Glutamatergic neuron (in vitro differentiated cells): ENCODE data around the gene ACTN1. TPM values are rescaled to one million over a fixed set of nuclear protein-coding genes. Genes with fewer than 3 reads are reported as not detected.

Source experiments
- DNase-seq: peaks from one replicate; pipeline ENCODE4 v3.0.0; 2022
- H3K27ac Mint-ChIP-seq: one replicate; pipeline ENCODE4 v1.8.0; 2020; ENCODE audit warnings: mild to moderate bottlenecking, mixed read lengths, inconsistent platforms; ENCODE audit not compliant: unreplicated experiment
- H3K27me3 Mint-ChIP-seq: one replicate; pipeline ENCODE4 v1.8.0; 2020; ENCODE audit warnings: mild to moderate bottlenecking, moderate library complexity, mixed read lengths, inconsistent platforms; ENCODE audit not compliant: unreplicated experiment
- H3K36me3 Mint-ChIP-seq: one replicate; pipeline ENCODE4 v1.8.0; 2020; ENCODE audit warnings: mild to moderate bottlenecking, mixed read lengths, inconsistent platforms; ENCODE audit not compliant: unreplicated experiment
- H3K4me1 Mint-ChIP-seq: one replicate; pipeline ENCODE4 v1.8.0; 2020; ENCODE audit warnings: mild to moderate bottlenecking, low read depth, mixed read lengths, inconsistent platforms; ENCODE audit not compliant: unreplicated experiment
- H3K4me3 Mint-ChIP-seq: one replicate; pipeline ENCODE4 v1.8.0; 2020; ENCODE audit warnings: mild to moderate bottlenecking, mixed read lengths, inconsistent platforms; ENCODE audit not compliant: unreplicated experiment
- H3K9me3 Mint-ChIP-seq: one replicate; pipeline ENCODE4 v1.8.0; 2020; ENCODE audit warnings: mild to moderate bottlenecking, moderate library complexity, mixed read lengths, inconsistent platforms; ENCODE audit not compliant: unreplicated experiment
- total RNA-seq: library from RNA; stranded (reverse); fragmentation: NEBNext Ultra II Directional; extraction: Animal tissue kit (Norgen Biotek cat#: 25700); gene quantifications from one replicate; pipeline ENCODE4 v1.2.1, GENCODE V29; 2021; ENCODE audit not compliant: unreplicated experiment
- TF ChIP-seq, protein P1 (sequence below): fragments of 200-600 bp; sonication (generic); IDR thresholded peaks from one replicate; pipeline ENCODE4 v1.5.0; 2021; ENCODE audit not compliant: partially characterized antibody, unreplicated experiment

The ACTN1 gene
- total RNA-seq, 1 donor from 2014 or later: 48.1 TPM

DNA sequence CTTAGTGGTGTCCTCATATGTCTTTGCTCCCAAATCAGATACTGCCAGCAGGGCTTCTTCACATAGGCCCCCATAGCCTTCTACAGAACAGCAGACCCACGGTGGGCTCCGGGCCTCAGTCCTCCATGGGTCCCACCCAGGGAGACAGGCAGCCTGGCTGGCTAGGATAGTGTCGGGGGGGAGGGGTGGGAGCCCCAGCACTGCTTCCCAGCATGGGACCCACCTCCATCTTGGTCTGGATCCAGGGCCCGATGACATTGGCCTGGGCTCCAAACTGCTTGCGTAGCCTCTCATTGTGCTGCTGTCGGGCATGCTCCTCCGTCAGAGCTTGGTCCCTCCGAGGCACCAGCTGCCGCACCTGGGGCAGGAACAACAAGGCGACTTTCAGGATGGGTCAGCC, 96.9 kb downstream of the ACTN1 start:
- TF ChIP-seq, protein P1, sequence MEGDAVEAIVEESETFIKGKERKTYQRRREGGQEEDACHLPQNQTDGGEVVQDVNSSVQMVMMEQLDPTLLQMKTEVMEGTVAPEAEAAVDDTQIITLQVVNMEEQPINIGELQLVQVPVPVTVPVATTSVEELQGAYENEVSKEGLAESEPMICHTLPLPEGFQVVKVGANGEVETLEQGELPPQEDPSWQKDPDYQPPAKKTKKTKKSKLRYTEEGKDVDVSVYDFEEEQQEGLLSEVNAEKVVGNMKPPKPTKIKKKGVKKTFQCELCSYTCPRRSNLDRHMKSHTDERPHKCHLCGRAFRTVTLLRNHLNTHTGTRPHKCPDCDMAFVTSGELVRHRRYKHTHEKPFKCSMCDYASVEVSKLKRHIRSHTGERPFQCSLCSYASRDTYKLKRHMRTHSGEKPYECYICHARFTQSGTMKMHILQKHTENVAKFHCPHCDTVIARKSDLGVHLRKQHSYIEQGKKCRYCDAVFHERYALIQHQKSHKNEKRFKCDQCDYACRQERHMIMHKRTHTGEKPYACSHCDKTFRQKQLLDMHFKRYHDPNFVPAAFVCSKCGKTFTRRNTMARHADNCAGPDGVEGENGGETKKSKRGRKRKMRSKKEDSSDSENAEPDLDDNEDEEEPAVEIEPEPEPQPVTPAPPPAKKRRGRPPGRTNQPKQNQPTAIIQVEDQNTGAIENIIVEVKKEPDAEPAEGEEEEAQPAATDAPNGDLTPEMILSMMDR: no peak
- Mint-ChIP-seq H3K36me3 (peaks cover 9% of the 10 kb centered on the region), H3K27me3 (peaks cover 7% of the 10 kb centered on the region), H3K27ac (no peak overlapping the region), H3K4me3 (no peak overlapping the region), H3K4me1 (peaks cover 3% of the 10 kb centered on the region), H3K9me3 (peaks cover 5% of the 10 kb centered on the region)
- DNase-seq: no peak

DNA sequence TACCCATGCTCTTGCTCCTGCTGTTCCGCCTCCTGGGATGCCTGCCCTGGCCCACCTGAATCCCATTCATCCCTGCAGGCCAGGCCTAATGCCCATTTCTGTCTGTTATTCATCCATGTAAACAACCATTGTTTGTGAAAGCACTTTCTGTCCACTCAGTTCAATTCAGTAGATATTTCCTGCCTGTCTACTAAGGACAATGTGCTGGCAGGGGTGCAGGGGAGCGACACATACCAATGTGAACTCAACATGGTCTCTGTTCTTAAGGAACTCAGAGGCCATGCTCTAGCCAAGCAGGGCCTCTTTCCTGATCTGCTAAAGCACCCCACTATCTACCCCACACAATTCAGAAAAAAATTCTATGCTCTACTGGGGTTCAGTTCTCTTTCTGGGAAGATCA, 97.7 kb downstream of the ACTN1 start:
- H3K4me1 Mint-ChIP-seq: peaks cover 3% of the 10 kb centered on the region
- H3K9me3 Mint-ChIP-seq: peaks cover 5% of the 10 kb centered on the region
- peaks cover 9% of the 10 kb centered on the region for H3K36me3 Mint-ChIP-seq
- no peak overlapping the region for H3K27ac Mint-ChIP-seq
- TF ChIP-seq, protein P1: no peak
- H3K4me3 Mint-ChIP-seq: no peak overlapping the region
- peaks cover 7% of the 10 kb centered on the region for H3K27me3 Mint-ChIP-seq
- DNase-seq: no peak

DNA sequence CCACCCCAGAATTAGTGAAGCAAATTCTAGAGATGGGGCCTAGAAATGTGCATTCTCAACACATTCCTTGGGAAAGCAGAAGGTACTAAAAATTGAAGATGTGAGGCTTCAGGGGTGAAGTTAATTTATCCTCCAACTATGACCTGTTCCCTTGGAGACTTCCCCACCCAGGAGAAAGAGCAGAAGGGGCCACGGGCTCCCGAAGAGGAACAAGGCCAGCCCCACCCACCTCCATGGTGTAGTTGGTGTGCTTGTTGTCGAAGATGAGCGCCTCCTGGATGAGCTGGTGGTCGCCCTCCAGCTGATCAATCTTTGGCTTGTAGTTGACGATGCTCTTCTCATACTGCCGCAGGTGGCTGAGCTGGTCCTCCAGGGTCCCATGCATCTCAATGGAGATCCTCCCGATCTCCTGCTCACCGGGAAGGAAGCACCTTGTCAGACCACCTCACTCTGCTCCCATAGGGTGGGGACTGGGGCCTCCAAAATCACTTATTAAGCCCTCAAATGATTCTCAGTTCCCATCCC, 98.5 kb downstream of the ACTN1 start:
- H3K27me3 Mint-ChIP-seq: peaks cover 7% of the 10 kb centered on the region
- no peak overlapping the region for H3K27ac Mint-ChIP-seq
- peaks cover 9% of the 10 kb centered on the region for H3K36me3 Mint-ChIP-seq
- peaks cover 3% of the 10 kb centered on the region for H3K4me1 Mint-ChIP-seq
- no peak overlapping the region for H3K4me3 Mint-ChIP-seq
- DNase-seq: no peak
- peaks cover 5% of the 10 kb centered on the region for H3K9me3 Mint-ChIP-seq
- TF ChIP-seq, protein P1: no peak

DNA sequence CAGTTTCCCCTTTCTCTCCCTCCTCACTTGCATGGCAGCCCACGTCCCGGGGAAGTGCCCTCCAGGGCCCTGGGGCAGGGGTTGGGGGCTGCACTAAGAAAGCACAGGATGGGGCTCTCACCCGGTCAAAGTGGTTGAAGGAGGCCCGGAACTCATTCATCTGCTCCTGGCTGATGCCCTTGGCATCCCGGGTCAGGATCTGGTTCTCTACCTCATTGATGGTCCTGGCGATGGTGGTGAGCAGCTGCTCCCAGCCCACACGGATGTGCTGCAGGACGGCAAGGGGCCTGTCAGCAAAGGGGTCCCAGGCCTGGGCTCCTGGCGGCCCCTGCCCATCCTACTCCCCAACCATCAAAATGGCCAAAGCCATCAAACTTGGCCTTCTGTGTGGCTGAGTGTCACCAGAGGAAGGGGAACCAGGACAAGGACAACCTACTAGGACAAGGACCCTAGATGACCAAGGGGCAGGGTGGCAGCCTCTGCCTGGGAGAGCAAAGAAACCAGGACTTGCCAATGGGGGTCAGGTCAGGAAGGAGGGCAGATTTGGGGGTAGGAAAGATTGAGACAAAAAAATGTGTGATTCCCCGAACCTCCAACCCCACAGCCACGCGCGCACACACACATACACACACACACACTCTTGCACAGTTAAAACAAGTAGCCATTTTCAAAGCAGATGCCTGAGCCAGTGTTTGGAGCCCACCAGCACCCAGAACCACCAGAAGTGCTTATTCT, 99.1 kb downstream of the ACTN1 start:
- Mint-ChIP-seq H3K27ac (no peak overlapping the region), H3K27me3 (peaks cover 7% of the 10 kb centered on the region), H3K36me3 (peaks cover 9% of the 10 kb centered on the region), H3K4me1 (peaks cover 3% of the 10 kb centered on the region), H3K4me3 (no peak overlapping the region), H3K9me3 (peaks cover 5% of the 10 kb centered on the region)
- TF ChIP-seq, protein P1: no peak
- DNase-seq: no peak

DNA sequence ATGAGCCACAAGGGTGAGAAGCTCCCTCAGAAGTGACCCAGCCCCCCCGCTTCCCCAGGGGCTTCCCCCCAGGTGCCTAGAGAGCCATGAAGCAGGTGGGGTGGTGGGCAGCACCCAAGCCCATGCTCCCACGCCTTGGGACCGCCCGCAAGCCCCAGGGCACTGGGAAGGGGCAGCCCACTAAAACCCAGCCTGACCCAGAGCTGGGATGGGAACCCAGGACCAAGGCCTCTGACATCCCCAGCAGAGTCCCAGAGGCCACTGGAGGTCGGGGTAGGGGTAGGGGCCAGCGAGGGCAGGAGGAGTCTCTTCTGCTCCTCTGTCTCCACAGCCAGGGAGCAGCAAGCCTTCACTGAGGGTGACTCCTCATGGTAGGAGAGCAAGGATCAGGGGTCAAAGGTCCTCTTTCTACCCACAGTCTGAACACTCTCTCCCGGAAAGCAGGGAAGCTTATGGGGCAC, 99.8 kb downstream of the ACTN1 start:
- Mint-ChIP-seq H3K4me1 (peaks cover 3% of the 10 kb centered on the region), H3K4me3 (no peak overlapping the region), H3K27me3 (peaks cover 7% of the 10 kb centered on the region), H3K27ac (no peak overlapping the region), H3K9me3 (peaks cover 5% of the 10 kb centered on the region), H3K36me3 (peaks cover 9% of the 10 kb centered on the region)
- TF ChIP-seq, protein P1: no peak
- DNase-seq: no peak
